HCT116 (cell line): ENCODE data around the gene PXN. TPM values are rescaled to one million over a fixed set of nuclear protein-coding genes. Genes with fewer than 3 reads are reported as not detected.

ENCODE experiments used
- ATAC-seq: fragments of 200-7000 bp; cut with Tn5 transposase; 2 replicates; pipeline ENCODE4 v1.9.1; 2020; ENCODE audit warnings: mild to moderate bottlenecking, moderate library complexity
- BruUV-seq: library from RNA; stranded (reverse); fragments of 400-500 nt; replicated peaks from 2 replicates; lab custom pipeline; 2021; lab: Mats Ljungman, UMichigan
- CTCF ChIA-PET: fragments of 300-600 bp; sonication (Branson Sonifier 250); formaldehyde crosslinking; loops from one replicate; lab custom pipeline; 2021; ENCODE audit warnings: antibody characterized with exemption; lab: Charles Lee
- POLR2A ChIA-PET: fragments of 300-600, 350-600 bp; sonication (Branson Sonifier 250); formaldehyde crosslinking; loops from one replicate; lab custom pipeline; 2021; ENCODE audit warnings: antibody characterized with exemption; lab: Charles Lee
- RAD21 ChIA-PET, 2 experiments: fragments of 300-600 bp; sonication (Branson Sonifier 250); formaldehyde crosslinking; loops; one replicate each; lab custom pipeline; 2023; ENCODE audit warnings: low total read pairs in 2 of 2; ENCODE audit not compliant: uncharacterized antibody in 2 of 2, unreplicated experiment in 2 of 2, low non-redundant PET in 1 of 2; lab: Charles Lee
- DNase-seq: peaks from one replicate; pipeline ENCODE4 v3.0.0-alpha.2; 2010; ENCODE audit warnings: low read depth, low spot score
- H2AFZ ChIP-seq: fragments of 200-600 bp; shearing (Covaris generic), sonication (generic); 2 replicates; pipeline ENCODE4 v1.6.1; 2017; ENCODE audit warnings: low read depth, mixed run types, mixed read lengths, antibody characterized with exemption, low read length; ENCODE audit not compliant: poor library complexity, severe bottlenecking
- H3K27ac ChIP-seq: 2 replicates; pipeline ENCODE4 v1.5.1; 2012; ENCODE audit warnings: low read depth, low read length
- H3K27me3 ChIP-seq: fragments of 200-600 bp; sonication (generic); 2 replicates; pipeline ENCODE4 v1.6.1; 2016; ENCODE audit warnings: mixed run types, low read length, mixed read lengths; ENCODE audit not compliant: insufficient read depth
- H3K36me3 ChIP-seq, 2 experiments: fragments of 200-500 bp in 1 of 2; fragments of 200-600 bp in 1 of 2; sonication (Bioruptor generic) in 1 of 2; sonication (generic) in 1 of 2; 2 replicates each; pipeline versions ENCODE4 v1.5.1 to v1.6.1; 2014 to 2016; ENCODE audit warnings: low read length in 2 of 2, inconsistent platforms in 1 of 2, mixed read lengths in 1 of 2, mixed run types in 1 of 2; ENCODE audit not compliant: insufficient read depth in 2 of 2, control insufficient read depth in 1 of 2
- H3K4me1 ChIP-seq, 2 experiments: fragments of 200-600 bp in 1 of 2; sonication (generic) in 1 of 2; 2 replicates each; pipeline versions ENCODE4 v1.5.1 to v1.6.1; 2012 to 2017; ENCODE audit warnings: low read length in 2 of 2, inconsistent platforms in 1 of 2, mild to moderate bottlenecking in 1 of 2, mixed read lengths in 1 of 2, mixed run types in 1 of 2, moderate library complexity in 1 of 2; ENCODE audit not compliant: insufficient read depth in 2 of 2, control insufficient read depth in 1 of 2
- H3K4me2 ChIP-seq: fragments of 200-600 bp; sonication (generic); 2 replicates; pipeline ENCODE4 v1.6.1; 2017; ENCODE audit warnings: mixed run types, low read length, mixed read lengths
- H3K4me3 ChIP-seq, 2 experiments: fragments of 200-600 bp in 1 of 2; sonication (generic) in 1 of 2; replicated peaks in 1 of 2; 2 replicates each; pipeline ENCODE4 v1.5.1; 2011 to 2016; ENCODE audit warnings: low read length in 2 of 2, control low read depth in 1 of 2, low read depth in 1 of 2, mild to moderate bottlenecking in 1 of 2, mixed read lengths in 1 of 2, mixed run types in 1 of 2
- H3K79me2 ChIP-seq: fragments of 200-600 bp; sonication (generic); 2 replicates; pipeline ENCODE4 v1.6.1; 2017; ENCODE audit warnings: mild to moderate bottlenecking, mixed run types, low read length, moderate library complexity, mixed read lengths; ENCODE audit not compliant: insufficient read depth
- H3K9ac ChIP-seq: fragments of 200-600 bp; sonication (generic); 2 replicates; pipeline ENCODE4 v1.6.1; 2016; ENCODE audit warnings: low read length, mixed read lengths
- H3K9me2 ChIP-seq: fragments of 200-600 bp; sonication (generic), shearing (Covaris generic); 2 replicates; pipeline ENCODE4 v1.6.1; 2017; ENCODE audit warnings: mixed run types, mild to moderate bottlenecking, moderate library complexity; ENCODE audit not compliant: insufficient read depth
- H3K9me3 ChIP-seq, 2 experiments: fragments of 200-500 bp in 1 of 2; fragments of 200-600 bp in 1 of 2; sonication (Bioruptor generic) in 1 of 2; sonication (generic) in 1 of 2; 2 replicates each; pipeline ENCODE4 v1.6.1; 2014 to 2017; ENCODE audit warnings: low read length in 2 of 2, mixed read lengths in 2 of 2, inconsistent platforms in 1 of 2, low read depth in 1 of 2, mild to moderate bottlenecking in 1 of 2, mixed run types in 1 of 2, moderate library complexity in 1 of 2; ENCODE audit not compliant: control insufficient read depth in 1 of 2, insufficient read depth in 1 of 2
- H4K20me1 ChIP-seq: fragments of 200-600 bp; sonication (generic), shearing (Covaris generic); 2 replicates; pipeline ENCODE4 v1.6.1; 2017; ENCODE audit warnings: mixed run types, mild to moderate bottlenecking, moderate library complexity; ENCODE audit not compliant: insufficient read depth
- ATF3 ChIP-seq: IDR thresholded peaks from 2 replicates; pipeline ENCODE4 v1.6.1; 2012
- CEBPB ChIP-seq: IDR thresholded peaks from 2 replicates; pipeline ENCODE4 v1.6.1; 2012; ENCODE audit warnings: low read depth
- EGR1 ChIP-seq: IDR thresholded peaks from 2 replicates; pipeline ENCODE4 v1.6.1; 2012; ENCODE audit warnings: low read depth
- ELF1 ChIP-seq: IDR thresholded peaks from 2 replicates; pipeline ENCODE4 v1.6.1; 2012; ENCODE audit warnings: low read depth, borderline replicate concordance
- EZH2 ChIP-seq: fragments of 200-600 bp; sonication (generic); IDR thresholded peaks from 2 replicates; pipeline ENCODE4 v1.6.1; 2017; ENCODE audit warnings: antibody characterized with exemption, mixed run types
- EZH2phosphoT487 ChIP-seq: fragments of 200-600 bp; IDR thresholded peaks from 2 replicates; pipeline ENCODE4 v1.6.1; 2018; ENCODE audit warnings: antibody characterized with exemption, borderline replicate concordance
- FOSL1 ChIP-seq: IDR thresholded peaks from 2 replicates; pipeline ENCODE4 v1.6.1; 2012; ENCODE audit warnings: low read depth
- JUND ChIP-seq: IDR thresholded peaks from 2 replicates; pipeline ENCODE4 v1.6.1; 2012
- SRF ChIP-seq: IDR thresholded peaks from 2 replicates; pipeline ENCODE4 v1.6.1; 2012; ENCODE audit warnings: low read depth
- ZFX ChIP-seq: fragments of 450-650 bp; IDR thresholded peaks from 2 replicates; pipeline ENCODE4 v1.6.1; 2017
- intact Hi-C: fragments of 100-400 bp; cut with micrococcal nuclease; formaldehyde crosslinking; loops from 2 replicates; pipeline ENCODE4 v1.10.0; 2022
- total RNA-seq: library from RNA; stranded (reverse); gene quantifications from one replicate; pipeline ENCODE4 v1.2.1, GENCODE V29; 2021; ENCODE audit not compliant: unreplicated experiment
- TF ChIP-seq, protein P1 (sequence below), 3 experiments: fragments of 200-600 bp in 1 of 3; sonication (generic) in 1 of 3; IDR thresholded peaks in 2 of 3; conservative IDR thresholded peaks in 1 of 3; 2 replicates each; pipeline ENCODE4 v1.5.1; 2012 to 2017; ENCODE audit warnings: low read depth in 2 of 3, low read length in 2 of 3, antibody characterized with exemption in 1 of 3, borderline replicate concordance in 1 of 3, control low read depth in 1 of 3, mild to moderate bottlenecking in 1 of 3, mixed read lengths in 1 of 3, mixed run types in 1 of 3, moderate library complexity in 1 of 3; ENCODE audit not compliant: insufficient read depth in 1 of 3

PXN gene
- total RNA-seq, 1 experiment from 2014 or later, result 211 TPM

DNA sequence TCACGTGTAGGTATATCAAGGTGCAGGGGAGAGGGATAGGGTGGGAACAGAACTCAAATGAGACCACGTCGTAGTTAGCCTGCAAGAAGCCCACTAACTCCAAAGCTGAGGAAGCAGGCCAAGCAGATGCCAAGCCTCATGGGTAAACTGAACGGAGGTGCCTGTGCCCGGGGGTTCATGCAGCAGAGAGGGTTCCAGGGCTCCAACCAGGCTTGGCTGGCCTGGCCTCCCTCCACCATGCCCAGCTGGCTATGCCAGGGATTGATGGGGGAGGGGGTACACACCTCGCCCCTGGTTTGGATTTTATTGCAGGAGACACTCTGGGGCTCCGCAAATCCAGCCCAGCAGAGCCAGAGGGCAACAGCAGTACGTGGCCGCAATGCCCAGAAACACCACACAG is 27.3 kb downstream of the PXN start:
- Histone ChIP-seq H3K9ac (peak overlapping the region; percentile 59), H3K9me3 (no peaks in the 10 kb centered on the region), H2AFZ (no peak overlapping the region), H3K36me3 (no peaks in the 10 kb centered on the region; a peak in 1 of 4 replicates), H3K4me1 (peaks cover 71 to 96% of the 10 kb centered on the region in 2 experiments), H3K9me2 (no peaks in the 10 kb centered on the region), H4K20me1 (no peaks in the 10 kb centered on the region; the same call in 1 of the 2 replicates), H3K79me2 (peaks cover 100% of the 10 kb centered on the region), H3K27ac (peak overlapping the region; percentile 76), H3K4me2 (peak overlapping the region; percentile 75), H3K4me3 (peak overlapping the region in 1 of 2 experiments; percentile 33; a peak in 1 of 4 replicates), H3K27me3 (no peaks in the 10 kb centered on the region)
- intact Hi-C loops, result loop anchor here (10.0 kb wide), 1 partner anchor 197 kb away; the partner anchor contains the start of gene COX6A1
- no TSS peak for BruUV-seq
- ATAC-seq (no peak; the same call in 1 of the 2 replicates), DNase-seq (no peak)
- TF ChIP-seq SRF (no peak), ZFX (no peak), ATF3 (no peak), CEBPB (no peak), EZH2phosphoT487 (no peak), EZH2 (no peak), EGR1 (no peak), FOSL1 (no peak), JUND (no peak), ELF1 (no peak)
- TF ChIP-seq, protein P1, sequence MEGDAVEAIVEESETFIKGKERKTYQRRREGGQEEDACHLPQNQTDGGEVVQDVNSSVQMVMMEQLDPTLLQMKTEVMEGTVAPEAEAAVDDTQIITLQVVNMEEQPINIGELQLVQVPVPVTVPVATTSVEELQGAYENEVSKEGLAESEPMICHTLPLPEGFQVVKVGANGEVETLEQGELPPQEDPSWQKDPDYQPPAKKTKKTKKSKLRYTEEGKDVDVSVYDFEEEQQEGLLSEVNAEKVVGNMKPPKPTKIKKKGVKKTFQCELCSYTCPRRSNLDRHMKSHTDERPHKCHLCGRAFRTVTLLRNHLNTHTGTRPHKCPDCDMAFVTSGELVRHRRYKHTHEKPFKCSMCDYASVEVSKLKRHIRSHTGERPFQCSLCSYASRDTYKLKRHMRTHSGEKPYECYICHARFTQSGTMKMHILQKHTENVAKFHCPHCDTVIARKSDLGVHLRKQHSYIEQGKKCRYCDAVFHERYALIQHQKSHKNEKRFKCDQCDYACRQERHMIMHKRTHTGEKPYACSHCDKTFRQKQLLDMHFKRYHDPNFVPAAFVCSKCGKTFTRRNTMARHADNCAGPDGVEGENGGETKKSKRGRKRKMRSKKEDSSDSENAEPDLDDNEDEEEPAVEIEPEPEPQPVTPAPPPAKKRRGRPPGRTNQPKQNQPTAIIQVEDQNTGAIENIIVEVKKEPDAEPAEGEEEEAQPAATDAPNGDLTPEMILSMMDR (IDR thresholded peaks at IDR 0.05 in 2 of 3, conservative IDR thresholded peaks at IDR 0.05 in 1 of 3; ENCODE audit: borderline replicate concordance in 1 of 3, insufficient read depth in 1 of 3, low read depth in 2 of 3, low read length in 2 of 3), result no peak
- POLR2A ChIA-PET, result interaction anchor here (1.0 to 6.9 kb wide), 5 partner anchors 10 to 53 kb away, joined by 4 to 46 read pairs (median 5); partner anchors contain the start of genes RNU4-2 and RPLP0
- CTCF ChIA-PET, result interaction anchor here (0.9 to 3.5 kb wide), 5 partner anchors 9 to 27 kb away, joined by 3 to 13 read pairs (median 4); partner anchors contain the start of gene PXN
- RAD21 ChIA-PET, result interaction anchor here in 1 of 2 experiments (0.7 to 1.8 kb wide), 2 partner anchors 27 to 40 kb away, joined by 3 to 7 read pairs; partner anchors contain the start of gene PXN
